ENCODE measurements around the gene SERP2. TPM values are rescaled to one million over a fixed set of nuclear protein-coding genes. Genes with fewer than 3 reads are reported as not detected.

Gene SERP2
- total RNA-seq, 1 donor from 2014 or later: 2.4 TPM

DNA sequence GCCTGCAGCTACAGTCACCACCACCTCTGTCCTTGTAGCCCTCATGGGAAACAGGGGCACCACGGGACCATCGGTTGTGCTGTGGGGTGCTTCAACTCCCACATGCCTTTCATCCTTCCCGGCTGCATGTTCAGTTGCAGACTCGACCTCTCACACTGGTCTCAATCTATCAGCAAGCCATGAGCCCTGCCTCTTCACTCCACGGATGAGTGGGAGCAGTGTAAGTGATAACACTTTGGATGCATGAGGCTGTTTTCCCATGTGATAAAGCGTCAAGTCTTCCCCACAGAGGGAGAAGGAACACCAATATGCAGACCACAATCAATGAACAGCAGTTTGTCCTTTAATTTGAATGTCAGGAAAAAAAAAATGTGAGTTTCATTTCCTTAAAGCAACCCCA, 12.2 kb downstream of the SERP2 start:
- H3K4me2 ChIP-seq (ENCODE audit: low read length): no peak overlapping the region
- H3K36me3 ChIP-seq (ENCODE audit: insufficient read depth, low read length): no peaks in the 10 kb centered on the region
- H3K27me3 ChIP-seq (ENCODE audit: insufficient read depth, low read length): no peaks in the 10 kb centered on the region
- Mint-ChIP-seq H3K36me3 (ENCODE audit: low read depth, unreplicated experiment) (no peaks in the 10 kb centered on the region), H3K27ac (ENCODE audit: unreplicated experiment) (no peak overlapping the region), H3K9me3 (ENCODE audit: unreplicated experiment) (peaks cover 2% of the 10 kb centered on the region), H3K4me3 (ENCODE audit: unreplicated experiment) (no peak overlapping the region), H3K4me1 (ENCODE audit: low read depth, unreplicated experiment) (peaks cover 23% of the 10 kb centered on the region), H3K27me3 (ENCODE audit: low read depth, unreplicated experiment) (no peaks in the 10 kb centered on the region)
- no peak overlapping the region for H2AFZ ChIP-seq (ENCODE audit: low read depth, low read length)
- H3K4me1 ChIP-seq (ENCODE audit: insufficient read depth, low read length): peaks cover under 1% of the 10 kb centered on the region
- DNase-seq (ENCODE audit: low read depth) (no peak), FAIRE-seq (no peak)
- H3K9ac ChIP-seq (ENCODE audit: low read length): no peak overlapping the region
- TF ChIP-seq CTCF (IDR thresholded peaks at IDR 0.05; ENCODE audit: insufficient read depth, low read depth, low read length) (no peak), EZH2 (IDR thresholded peaks at IDR 0.05; ENCODE audit: insufficient read depth, low read length) (no peak)
- H4K20me1 ChIP-seq (ENCODE audit: insufficient read depth, low read length): no peaks in the 10 kb centered on the region
- H3K79me2 ChIP-seq (ENCODE audit: insufficient read depth, low read length): no peaks in the 10 kb centered on the region
- H3K9me3 ChIP-seq (ENCODE audit: insufficient read depth, low read depth, low read length): no peaks in the 10 kb centered on the region
- no peak overlapping the region for H3K27ac ChIP-seq (ENCODE audit: low read depth, low read length)
- no peak overlapping the region for H3K4me3 ChIP-seq (ENCODE audit: insufficient read depth, low read depth, low read length)

GRCh38 chr13:44386913-44387556, 13.4 kb downstream of the SERP2 start:
- Histone ChIP-seq H2AFZ (ENCODE audit: low read depth, low read length) (no peak overlapping the region), H3K9ac (ENCODE audit: low read length) (no peak overlapping the region), H3K4me3 (ENCODE audit: insufficient read depth, low read depth, low read length) (no peak overlapping the region), H3K36me3 (ENCODE audit: insufficient read depth, low read length) (no peaks in the 10 kb centered on the region), H3K9me3 (ENCODE audit: insufficient read depth, low read depth, low read length) (no peaks in the 10 kb centered on the region), H3K4me1 (ENCODE audit: insufficient read depth, low read length) (no peaks in the 10 kb centered on the region), H3K27me3 (ENCODE audit: insufficient read depth, low read length) (no peaks in the 10 kb centered on the region), H3K4me2 (ENCODE audit: low read length) (no peak overlapping the region), H4K20me1 (ENCODE audit: insufficient read depth, low read length) (no peaks in the 10 kb centered on the region), H3K27ac (ENCODE audit: low read depth, low read length) (no peak overlapping the region), H3K79me2 (ENCODE audit: insufficient read depth, low read length) (no peaks in the 10 kb centered on the region)
- Mint-ChIP-seq H3K9me3 (ENCODE audit: unreplicated experiment) (peaks cover 2% of the 10 kb centered on the region), H3K27ac (ENCODE audit: unreplicated experiment) (no peak overlapping the region), H3K36me3 (ENCODE audit: low read depth, unreplicated experiment) (no peaks in the 10 kb centered on the region), H3K27me3 (ENCODE audit: low read depth, unreplicated experiment) (no peaks in the 10 kb centered on the region), H3K4me1 (ENCODE audit: low read depth, unreplicated experiment) (peaks cover 22% of the 10 kb centered on the region), H3K4me3 (ENCODE audit: unreplicated experiment) (no peak overlapping the region)
- FAIRE-seq: no peak
- DNase-seq (ENCODE audit: low read depth): no peak
- no peak for TF ChIP-seq CTCF (IDR thresholded peaks at IDR 0.05; ENCODE audit: insufficient read depth, low read depth, low read length)
- TF ChIP-seq EZH2 (IDR thresholded peaks at IDR 0.05; ENCODE audit: insufficient read depth, low read length): no peak

- no peaks in the 10 kb centered on the region for H3K9me3 ChIP-seq (ENCODE audit: insufficient read depth, low read depth, low read length)
- Mint-ChIP-seq H3K4me3 (ENCODE audit: unreplicated experiment) (no peak overlapping the region), H3K27me3 (ENCODE audit: low read depth, unreplicated experiment) (peaks cover 2% of the 10 kb centered on the region), H3K27ac (ENCODE audit: unreplicated experiment) (no peak overlapping the region), H3K4me1 (ENCODE audit: low read depth, unreplicated experiment) (peaks cover 24% of the 10 kb centered on the region), H3K9me3 (ENCODE audit: unreplicated experiment) (peaks cover 2% of the 10 kb centered on the region), H3K36me3 (ENCODE audit: low read depth, unreplicated experiment) (peaks cover 3% of the 10 kb centered on the region)
- no peak for DNase-seq (ENCODE audit: low read depth)
- H3K4me2 ChIP-seq (ENCODE audit: low read length): no peak overlapping the region
- no peaks in the 10 kb centered on the region for H3K36me3 ChIP-seq (ENCODE audit: insufficient read depth, low read length)
- no peaks in the 10 kb centered on the region for H3K4me1 ChIP-seq (ENCODE audit: insufficient read depth, low read length)
- no peak overlapping the region for H3K27ac ChIP-seq (ENCODE audit: low read depth, low read length)
- H3K4me3 ChIP-seq (ENCODE audit: insufficient read depth, low read depth, low read length): no peak overlapping the region
- no peak overlapping the region for H3K9ac ChIP-seq (ENCODE audit: low read length)
- H2AFZ ChIP-seq (ENCODE audit: low read depth, low read length): no peak overlapping the region
- H3K79me2 ChIP-seq (ENCODE audit: insufficient read depth, low read length): no peaks in the 10 kb centered on the region
- no peaks in the 10 kb centered on the region for H4K20me1 ChIP-seq (ENCODE audit: insufficient read depth, low read length)
- no peaks in the 10 kb centered on the region for H3K27me3 ChIP-seq (ENCODE audit: insufficient read depth, low read length)
- TF ChIP-seq EZH2 (IDR thresholded peaks at IDR 0.05; ENCODE audit: insufficient read depth, low read length): no peak
- no peak for TF ChIP-seq CTCF (IDR thresholded peaks at IDR 0.05; ENCODE audit: insufficient read depth, low read depth, low read length)
- no peak for FAIRE-seq
Measured at GRCh38 chr13:44388427-44389059, 14.9 kb downstream of the SERP2 start.
